ENCODE results near the gene NEURL4. TPM values are rescaled to one million over a fixed set of nuclear protein-coding genes. Genes with fewer than 3 reads are reported as not detected.
"Not testable (repeated sequence)": the region's sequence is repeated elsewhere in the genome, so short reads cannot be mapped to it uniquely, and the experiment has no call there.

NEURL4 gene
- total and polyA plus RNA-seq, 2 experiments from 2014 or later, result 6.3 to 42.3 TPM

- peaks cover 35% of the 10 kb centered on the region for H3F3A ChIP-seq (replicated peaks; ENCODE audit: low read depth)
- no peak overlapping the region for H2AFZ ChIP-seq
- H3K27me3 Mint-ChIP-seq (ENCODE audit: insufficient read depth, low read depth, poor library complexity), result peaks cover 8% of the 10 kb centered on the region
- no peaks in the 10 kb centered on the region for H3K27me3 ChIP-seq (ENCODE audit: insufficient read depth)
- no peaks in the 10 kb centered on the region for H3K9me2 ChIP-seq (ENCODE audit: insufficient read depth)
- no peak for DNase-seq (ENCODE audit: low spot score)
- peaks cover 6% of the 10 kb centered on the region for H3K36me3 Mint-ChIP-seq (ENCODE audit: low read depth)
- TF ChIP-seq EZH2 (IDR thresholded peaks at IDR 0.05; ENCODE audit: low read depth, unreplicated experiment) (no peak), ZNF331 (CRISPR knock-in tag; IDR thresholded peaks at IDR 0.05; ENCODE audit: low read depth) (no peak), EZH2phosphoT487 (IDR thresholded peaks at IDR 0.05; ENCODE audit: unreplicated experiment) (no peak), POLR2AphosphoS5 (IDR thresholded peaks at IDR 0.05; ENCODE audit: low read depth) (no peak), STAT1 (IDR thresholded peaks at IDR 0.05; ENCODE audit: unreplicated experiment) (no peak), ZNF114 (CRISPR knock-in tag; IDR thresholded peaks at IDR 0.05) (no peak)
- TF ChIP-seq, protein P1, sequence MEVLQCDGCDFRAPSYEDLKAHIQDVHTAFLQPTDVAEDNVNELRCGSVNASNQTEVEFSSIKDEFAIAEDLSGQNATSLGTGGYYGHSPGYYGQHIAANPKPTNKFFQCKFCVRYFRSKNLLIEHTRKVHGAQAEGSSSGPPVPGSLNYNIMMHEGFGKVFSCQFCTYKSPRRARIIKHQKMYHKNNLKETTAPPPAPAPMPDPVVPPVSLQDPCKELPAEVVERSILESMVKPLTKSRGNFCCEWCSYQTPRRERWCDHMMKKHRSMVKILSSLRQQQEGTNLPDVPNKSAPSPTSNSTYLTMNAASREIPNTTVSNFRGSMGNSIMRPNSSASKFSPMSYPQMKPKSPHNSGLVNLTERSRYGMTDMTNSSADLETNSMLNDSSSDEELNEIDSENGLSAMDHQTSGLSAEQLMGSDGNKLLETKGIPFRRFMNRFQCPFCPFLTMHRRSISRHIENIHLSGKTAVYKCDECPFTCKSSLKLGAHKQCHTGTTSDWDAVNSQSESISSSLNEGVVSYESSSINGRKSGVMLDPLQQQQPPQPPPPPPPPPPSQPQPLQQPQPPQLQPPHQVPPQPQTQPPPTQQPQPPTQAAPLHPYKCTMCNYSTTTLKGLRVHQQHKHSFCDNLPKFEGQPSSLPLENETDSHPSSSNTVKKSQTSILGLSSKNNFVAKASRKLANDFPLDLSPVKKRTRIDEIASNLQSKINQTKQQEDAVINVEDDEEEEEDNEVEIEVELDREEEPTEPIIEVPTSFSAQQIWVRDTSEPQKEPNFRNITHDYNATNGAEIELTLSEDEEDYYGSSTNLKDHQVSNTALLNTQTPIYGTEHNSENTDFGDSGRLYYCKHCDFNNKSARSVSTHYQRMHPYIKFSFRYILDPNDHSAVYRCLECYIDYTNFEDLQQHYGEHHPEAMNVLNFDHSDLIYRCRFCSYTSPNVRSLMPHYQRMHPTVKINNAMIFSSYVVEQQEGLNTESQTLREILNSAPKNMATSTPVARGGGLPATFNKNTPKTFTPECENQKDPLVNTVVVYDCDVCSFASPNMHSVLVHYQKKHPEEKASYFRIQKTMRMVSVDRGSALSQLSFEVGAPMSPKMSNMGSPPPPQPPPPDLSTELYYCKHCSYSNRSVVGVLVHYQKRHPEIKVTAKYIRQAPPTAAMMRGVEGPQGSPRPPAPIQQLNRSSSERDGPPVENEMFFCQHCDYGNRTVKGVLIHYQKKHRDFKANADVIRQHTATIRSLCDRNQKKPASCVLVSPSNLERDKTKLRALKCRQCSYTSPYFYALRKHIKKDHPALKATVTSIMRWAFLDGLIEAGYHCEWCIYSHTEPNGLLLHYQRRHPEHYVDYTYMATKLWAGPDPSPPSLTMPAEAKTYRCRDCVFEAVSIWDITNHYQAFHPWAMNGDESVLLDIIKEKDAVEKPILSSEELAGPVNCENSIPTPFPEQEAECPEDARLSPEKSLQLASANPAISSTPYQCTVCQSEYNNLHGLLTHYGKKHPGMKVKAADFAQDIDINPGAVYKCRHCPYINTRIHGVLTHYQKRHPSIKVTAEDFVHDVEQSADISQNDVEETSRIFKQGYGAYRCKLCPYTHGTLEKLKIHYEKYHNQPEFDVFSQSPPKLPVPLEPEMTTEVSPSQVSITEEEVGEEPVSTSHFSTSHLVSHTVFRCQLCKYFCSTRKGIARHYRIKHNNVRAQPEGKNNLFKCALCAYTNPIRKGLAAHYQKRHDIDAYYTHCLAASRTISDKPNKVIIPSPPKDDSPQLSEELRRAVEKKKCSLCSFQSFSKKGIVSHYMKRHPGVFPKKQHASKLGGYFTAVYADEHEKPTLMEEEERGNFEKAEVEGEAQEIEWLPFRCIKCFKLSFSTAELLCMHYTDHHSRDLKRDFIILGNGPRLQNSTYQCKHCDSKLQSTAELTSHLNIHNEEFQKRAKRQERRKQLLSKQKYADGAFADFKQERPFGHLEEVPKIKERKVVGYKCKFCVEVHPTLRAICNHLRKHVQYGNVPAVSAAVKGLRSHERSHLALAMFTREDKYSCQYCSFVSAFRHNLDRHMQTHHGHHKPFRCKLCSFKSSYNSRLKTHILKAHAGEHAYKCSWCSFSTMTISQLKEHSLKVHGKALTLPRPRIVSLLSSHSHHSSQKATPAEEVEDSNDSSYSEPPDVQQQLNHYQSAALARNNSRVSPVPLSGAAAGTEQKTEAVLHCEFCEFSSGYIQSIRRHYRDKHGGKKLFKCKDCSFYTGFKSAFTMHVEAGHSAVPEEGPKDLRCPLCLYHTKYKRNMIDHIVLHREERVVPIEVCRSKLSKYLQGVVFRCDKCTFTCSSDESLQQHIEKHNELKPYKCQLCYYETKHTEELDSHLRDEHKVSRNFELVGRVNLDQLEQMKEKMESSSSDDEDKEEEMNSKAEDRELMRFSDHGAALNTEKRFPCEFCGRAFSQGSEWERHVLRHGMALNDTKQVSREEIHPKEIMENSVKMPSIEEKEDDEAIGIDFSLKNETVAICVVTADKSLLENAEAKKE (CRISPR knock-in tag; IDR thresholded peaks at IDR 0.05), result no peak
- no peak overlapping the region for H3K27ac ChIP-seq (ENCODE audit: low read depth)
- H4K20me1 ChIP-seq (replicated peaks; ENCODE audit: insufficient read depth), result no peaks in the 10 kb centered on the region
- peaks cover 33% of the 10 kb centered on the region for H3K4me1 Mint-ChIP-seq
- H3K4me1 ChIP-seq (ENCODE audit: insufficient read depth), result peaks cover 22% of the 10 kb centered on the region
- ATAC-seq, result no peak
- no peaks in the 10 kb centered on the region for H3K79me2 ChIP-seq (replicated peaks; ENCODE audit: insufficient read depth)
- no peak overlapping the region for H3K4me3 ChIP-seq
- H3K9me3 Mint-ChIP-seq, result no peaks in the 10 kb centered on the region
- no peaks in the 10 kb centered on the region; the same call in 1 of the 2 replicates for H3K36me3 ChIP-seq (ENCODE audit: insufficient read depth)
- H3K4me2 ChIP-seq, result no peak overlapping the region
- peak overlapping the region; percentile 18; the same call in 1 of the 3 replicates for H3K4me3 Mint-ChIP-seq
- peak overlapping the region; percentile 74; the same call in 1 of the 2 replicates for H3K27ac Mint-ChIP-seq
These were observed 5.9 kb upstream of the NEURL4 start for GRCh38 chr17:7334938-7335538.

GRCh38 chr17:7332600-7333069, 3.5 kb upstream of the NEURL4 start:
- H3K4me1 ChIP-seq (ENCODE audit: insufficient read depth), result peaks cover 24% of the 10 kb centered on the region
- H3F3A ChIP-seq (replicated peaks; ENCODE audit: low read depth), result peaks cover 36% of the 10 kb centered on the region
- not testable (repeated sequence) for H3K27me3 ChIP-seq (ENCODE audit: insufficient read depth); H3K4me2 ChIP-seq; H3K9me3 Mint-ChIP-seq; H3K9me2 ChIP-seq (ENCODE audit: insufficient read depth); H3K4me3 Mint-ChIP-seq; H3K36me3 ChIP-seq (ENCODE audit: insufficient read depth); H3K36me3 Mint-ChIP-seq (ENCODE audit: low read depth); DNase-seq (ENCODE audit: low spot score); H3K27me3 Mint-ChIP-seq (ENCODE audit: insufficient read depth, low read depth, poor library complexity); H4K20me1 ChIP-seq (replicated peaks; ENCODE audit: insufficient read depth); H3K4me3 ChIP-seq; ATAC-seq; H3K27ac ChIP-seq (ENCODE audit: low read depth)
- H2AFZ ChIP-seq, result 0 out of 2 replicates have a peak overlapping the region, but pooled peaks have one; percentile 52
- H3K79me2 ChIP-seq (replicated peaks; ENCODE audit: insufficient read depth), result peaks cover 13% of the 10 kb centered on the region
- Mint-ChIP-seq H3K27ac (peak overlapping the region; percentile 51; the same call in 1 of the 2 replicates), H3K4me1 (peaks cover 40% of the 10 kb centered on the region)

All from GM23338 (cell line).